Ishikawa (cell line): ENCODE data around the gene DGKE.

Source experiments
- CEBPB ChIP-seq: IDR thresholded peaks from 2 replicates; pipeline ENCODE4 v1.6.1; 2012
- YY1 ChIP-seq: IDR thresholded peaks from 2 replicates; pipeline ENCODE4 v1.6.1; 2012; ENCODE audit warnings: low read depth
- TF ChIP-seq, protein P1 (sequence below): IDR thresholded peaks from 2 replicates; pipeline ENCODE4 v1.6.1; 2012
- TF ChIP-seq, protein P2 (sequence below): IDR thresholded peaks from 2 replicates; pipeline ENCODE4 v1.6.1; 2012; ENCODE audit warnings: low read depth, mild to moderate bottlenecking

DNA sequence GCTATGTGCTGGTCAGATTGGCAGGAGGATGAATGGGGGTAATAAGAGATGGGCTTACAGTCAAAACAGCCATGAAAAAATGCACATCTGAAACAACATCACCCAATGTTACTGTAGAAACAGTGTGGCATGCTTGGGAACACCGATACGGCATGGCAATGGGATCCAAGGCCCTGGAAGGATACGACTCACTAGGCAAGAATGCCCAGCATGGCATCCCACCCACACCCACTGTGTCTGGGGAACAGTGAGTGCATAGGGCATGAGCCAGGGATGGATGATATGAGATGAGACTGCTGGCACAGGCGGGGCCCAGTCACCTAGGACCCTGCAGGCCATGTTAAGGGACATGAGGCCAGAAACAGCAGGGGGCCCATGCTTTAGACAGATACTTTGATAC, 68.4 kb downstream of the DGKE start:
- TF ChIP-seq YY1 (no peak), CEBPB (no peak)
- TF ChIP-seq, protein P1, sequence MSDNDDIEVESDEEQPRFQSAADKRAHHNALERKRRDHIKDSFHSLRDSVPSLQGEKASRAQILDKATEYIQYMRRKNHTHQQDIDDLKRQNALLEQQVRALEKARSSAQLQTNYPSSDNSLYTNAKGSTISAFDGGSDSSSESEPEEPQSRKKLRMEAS: no peak
- TF ChIP-seq, protein P2, sequence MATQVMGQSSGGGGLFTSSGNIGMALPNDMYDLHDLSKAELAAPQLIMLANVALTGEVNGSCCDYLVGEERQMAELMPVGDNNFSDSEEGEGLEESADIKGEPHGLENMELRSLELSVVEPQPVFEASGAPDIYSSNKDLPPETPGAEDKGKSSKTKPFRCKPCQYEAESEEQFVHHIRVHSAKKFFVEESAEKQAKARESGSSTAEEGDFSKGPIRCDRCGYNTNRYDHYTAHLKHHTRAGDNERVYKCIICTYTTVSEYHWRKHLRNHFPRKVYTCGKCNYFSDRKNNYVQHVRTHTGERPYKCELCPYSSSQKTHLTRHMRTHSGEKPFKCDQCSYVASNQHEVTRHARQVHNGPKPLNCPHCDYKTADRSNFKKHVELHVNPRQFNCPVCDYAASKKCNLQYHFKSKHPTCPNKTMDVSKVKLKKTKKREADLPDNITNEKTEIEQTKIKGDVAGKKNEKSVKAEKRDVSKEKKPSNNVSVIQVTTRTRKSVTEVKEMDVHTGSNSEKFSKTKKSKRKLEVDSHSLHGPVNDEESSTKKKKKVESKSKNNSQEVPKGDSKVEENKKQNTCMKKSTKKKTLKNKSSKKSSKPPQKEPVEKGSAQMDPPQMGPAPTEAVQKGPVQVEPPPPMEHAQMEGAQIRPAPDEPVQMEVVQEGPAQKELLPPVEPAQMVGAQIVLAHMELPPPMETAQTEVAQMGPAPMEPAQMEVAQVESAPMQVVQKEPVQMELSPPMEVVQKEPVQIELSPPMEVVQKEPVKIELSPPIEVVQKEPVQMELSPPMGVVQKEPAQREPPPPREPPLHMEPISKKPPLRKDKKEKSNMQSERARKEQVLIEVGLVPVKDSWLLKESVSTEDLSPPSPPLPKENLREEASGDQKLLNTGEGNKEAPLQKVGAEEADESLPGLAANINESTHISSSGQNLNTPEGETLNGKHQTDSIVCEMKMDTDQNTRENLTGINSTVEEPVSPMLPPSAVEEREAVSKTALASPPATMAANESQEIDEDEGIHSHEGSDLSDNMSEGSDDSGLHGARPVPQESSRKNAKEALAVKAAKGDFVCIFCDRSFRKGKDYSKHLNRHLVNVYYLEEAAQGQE: no peak
